DOHH2 (cell line): Measurements from ENCODE around the gene KRT74.

Experiments
- EZH2phosphoT487 ChIP-seq: fragments of 200-600 bp; sonication (generic); IDR thresholded peaks from 2 replicates; pipeline ENCODE4 v1.6.1; 2017; ENCODE audit warnings: borderline replicate concordance, mild to moderate bottlenecking, antibody characterized with exemption, low read length, moderate library complexity, mixed read lengths
- TF ChIP-seq, protein P1 (sequence below): fragments of 200-600 bp; sonication (generic); IDR thresholded peaks from one replicate; pipeline ENCODE4 v1.5.1; 2014; ENCODE audit warnings: antibody characterized with exemption, mild to moderate bottlenecking, low read depth, low read length; ENCODE audit not compliant: poor library complexity, severe bottlenecking

DNA sequence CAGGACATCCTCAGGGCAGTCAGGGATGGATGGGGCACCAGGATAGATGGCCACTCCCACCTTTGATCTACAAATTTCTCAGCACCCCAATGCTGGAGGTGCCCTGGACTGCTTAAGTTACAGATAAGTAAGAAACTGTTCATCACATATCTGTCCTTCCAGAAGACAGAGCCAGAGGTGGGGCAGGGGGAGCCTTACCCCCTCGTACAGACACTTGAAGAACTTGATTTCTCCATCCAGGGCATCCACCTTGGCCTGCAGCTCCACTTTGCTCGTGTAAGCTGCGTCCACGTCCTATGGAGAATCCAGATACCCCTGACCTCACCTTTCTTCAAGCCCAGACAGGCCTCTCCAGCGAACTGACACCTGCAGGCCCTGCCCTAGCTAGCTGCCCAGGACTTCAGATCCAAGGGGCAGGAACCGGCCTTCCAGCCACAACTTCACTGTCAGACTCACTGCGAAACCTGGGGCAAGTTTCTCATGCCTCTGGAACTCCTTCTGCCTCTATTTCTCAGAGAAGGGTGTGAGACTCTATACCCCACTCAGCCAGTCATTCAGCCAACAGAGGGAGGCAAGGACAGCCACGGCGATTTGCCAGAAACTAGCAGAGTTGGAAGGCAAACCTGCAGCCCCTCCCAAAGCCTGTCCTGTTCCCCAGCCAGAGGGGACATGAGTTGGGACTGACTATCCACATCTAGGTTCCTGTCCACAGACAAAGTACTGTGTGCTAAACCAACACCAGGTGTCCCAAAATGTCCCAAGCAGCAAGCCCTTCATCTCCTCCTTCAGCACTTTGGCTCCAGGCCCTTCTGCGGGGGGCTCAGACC is 41.0 kb upstream of the KRT74 start:
- TF ChIP-seq, protein P1, sequence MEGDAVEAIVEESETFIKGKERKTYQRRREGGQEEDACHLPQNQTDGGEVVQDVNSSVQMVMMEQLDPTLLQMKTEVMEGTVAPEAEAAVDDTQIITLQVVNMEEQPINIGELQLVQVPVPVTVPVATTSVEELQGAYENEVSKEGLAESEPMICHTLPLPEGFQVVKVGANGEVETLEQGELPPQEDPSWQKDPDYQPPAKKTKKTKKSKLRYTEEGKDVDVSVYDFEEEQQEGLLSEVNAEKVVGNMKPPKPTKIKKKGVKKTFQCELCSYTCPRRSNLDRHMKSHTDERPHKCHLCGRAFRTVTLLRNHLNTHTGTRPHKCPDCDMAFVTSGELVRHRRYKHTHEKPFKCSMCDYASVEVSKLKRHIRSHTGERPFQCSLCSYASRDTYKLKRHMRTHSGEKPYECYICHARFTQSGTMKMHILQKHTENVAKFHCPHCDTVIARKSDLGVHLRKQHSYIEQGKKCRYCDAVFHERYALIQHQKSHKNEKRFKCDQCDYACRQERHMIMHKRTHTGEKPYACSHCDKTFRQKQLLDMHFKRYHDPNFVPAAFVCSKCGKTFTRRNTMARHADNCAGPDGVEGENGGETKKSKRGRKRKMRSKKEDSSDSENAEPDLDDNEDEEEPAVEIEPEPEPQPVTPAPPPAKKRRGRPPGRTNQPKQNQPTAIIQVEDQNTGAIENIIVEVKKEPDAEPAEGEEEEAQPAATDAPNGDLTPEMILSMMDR: no peak
- no peak for TF ChIP-seq EZH2phosphoT487
